GM19025 (cell line): ENCODE data around the gene ORAI3.
"Not testable (repeated sequence)": the region's sequence is repeated elsewhere in the genome, so short reads cannot be mapped to it uniquely, and the experiment has no call there.

ENCODE experiments used
- ATAC-seq: cut with Tn5 transposase; IDR thresholded peaks from one replicate; pipeline ENCODE4 v1.9.1; 2021; ENCODE audit warnings: mild to moderate bottlenecking, low read depth, moderate library complexity; ENCODE audit not compliant: unreplicated experiment

ORAI3 gene

DNA sequence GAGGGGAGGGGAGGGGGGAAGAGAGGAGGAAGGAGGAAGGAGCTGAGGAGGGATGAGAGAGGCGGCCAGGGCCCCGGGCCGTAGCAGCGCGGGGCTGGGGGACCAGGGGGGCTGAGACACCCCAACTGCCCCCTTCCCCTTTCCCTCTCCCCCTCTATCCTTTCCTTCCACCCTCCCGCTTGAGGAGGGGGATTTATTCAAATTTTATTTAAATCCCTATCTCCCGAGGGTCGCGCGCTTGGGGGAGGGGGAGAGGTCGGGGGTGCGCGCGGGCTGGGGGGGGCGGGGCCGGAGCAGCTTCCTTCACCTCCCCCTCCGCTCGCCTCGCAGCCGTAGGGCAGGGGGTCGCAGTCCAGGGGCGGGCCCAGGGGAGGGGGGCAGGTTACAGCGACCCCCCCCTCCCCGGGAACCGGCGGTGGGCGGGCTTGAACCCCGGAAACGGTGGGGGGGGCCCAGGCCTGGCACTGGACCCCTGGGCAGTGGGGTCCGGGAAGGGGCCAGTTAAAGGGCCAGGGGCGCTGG, 25.3 kb upstream of the ORAI3 start, which contains the start of gene FBXL19:
TSS of gene FBXL19 (plus strand) at position 19 of the 522 bp plus-strand sequence. CDS start 2,183 bp downstream, outside the sequence.
- no peak for ATAC-seq

DNA sequence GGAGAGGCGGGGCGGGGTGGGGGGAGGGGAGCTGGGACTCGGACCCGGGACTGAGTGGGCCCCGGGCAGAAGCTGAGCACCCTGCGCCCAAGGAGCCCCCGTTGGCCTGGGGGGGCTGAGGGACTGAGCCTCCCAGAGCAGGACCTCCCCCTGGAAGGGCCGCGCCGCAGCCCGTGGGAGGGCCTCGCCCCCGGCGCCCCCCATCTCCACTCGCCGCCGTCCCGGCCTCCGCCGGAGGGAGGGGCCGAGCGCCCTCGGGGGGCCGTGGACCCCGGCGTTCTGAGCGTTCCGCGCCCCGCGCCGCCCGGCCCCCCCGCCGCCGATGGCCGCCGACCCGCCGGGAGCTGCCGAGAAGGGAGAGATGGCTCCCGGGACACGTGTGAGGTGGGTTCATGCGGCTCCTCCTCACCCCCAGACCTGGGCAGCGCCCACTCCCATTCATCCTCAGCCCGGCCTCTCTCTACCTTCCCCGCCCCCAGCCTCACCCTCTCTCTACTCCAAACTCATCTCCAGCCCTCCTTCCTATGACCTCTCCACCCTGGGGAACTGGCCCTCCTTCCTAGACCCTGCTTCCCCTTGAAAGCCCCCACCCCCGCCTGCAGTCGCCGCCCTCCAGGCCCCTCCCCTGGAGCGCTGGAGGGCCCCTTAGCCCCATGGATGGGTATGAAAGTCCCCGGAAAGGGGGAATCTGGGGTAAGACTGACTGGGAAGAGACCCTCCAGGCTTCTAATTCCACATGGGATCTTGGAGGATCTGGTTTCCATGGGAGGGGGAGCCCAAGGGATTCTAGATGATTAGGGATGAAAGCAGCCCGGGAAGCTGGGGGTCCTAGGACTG, 24.6 kb upstream of the ORAI3 start:
- no peak for ATAC-seq

DNA sequence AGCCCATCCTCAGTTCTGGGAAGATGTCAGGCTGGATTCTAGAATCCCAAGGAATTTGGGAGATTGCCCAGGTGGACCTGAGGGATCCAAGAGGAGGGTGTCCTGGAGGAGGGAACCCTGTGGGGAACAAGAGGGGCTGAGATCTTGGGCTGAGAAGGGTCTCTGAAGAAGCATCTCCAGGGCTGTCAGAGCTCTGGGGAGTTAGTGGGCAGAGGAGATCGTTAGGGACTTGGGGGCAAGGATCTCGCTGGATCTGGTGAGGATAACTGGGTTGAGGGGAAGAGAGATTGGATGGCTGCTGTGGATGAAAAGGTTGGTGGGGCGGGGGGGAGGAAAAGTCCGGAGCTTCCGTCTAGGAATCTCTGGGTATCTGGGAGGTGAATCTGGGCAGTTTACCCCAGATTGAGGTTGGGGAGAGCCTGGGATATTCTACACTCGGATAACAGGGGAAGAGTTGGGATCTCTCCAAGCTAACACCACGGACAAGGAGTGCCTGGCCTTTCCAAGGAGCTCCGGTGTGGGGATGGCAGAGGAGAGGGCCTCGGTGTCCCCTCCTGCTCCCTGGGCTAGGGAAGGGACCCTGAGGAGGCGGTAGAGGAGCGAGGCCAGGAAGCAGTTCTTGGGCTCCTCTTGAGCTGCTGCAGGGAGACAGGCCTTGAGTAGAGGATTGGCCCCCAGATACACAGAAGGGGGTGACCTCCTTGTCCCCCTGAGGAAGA, 23.8 kb upstream of the ORAI3 start:
- ATAC-seq = no peak

DNA sequence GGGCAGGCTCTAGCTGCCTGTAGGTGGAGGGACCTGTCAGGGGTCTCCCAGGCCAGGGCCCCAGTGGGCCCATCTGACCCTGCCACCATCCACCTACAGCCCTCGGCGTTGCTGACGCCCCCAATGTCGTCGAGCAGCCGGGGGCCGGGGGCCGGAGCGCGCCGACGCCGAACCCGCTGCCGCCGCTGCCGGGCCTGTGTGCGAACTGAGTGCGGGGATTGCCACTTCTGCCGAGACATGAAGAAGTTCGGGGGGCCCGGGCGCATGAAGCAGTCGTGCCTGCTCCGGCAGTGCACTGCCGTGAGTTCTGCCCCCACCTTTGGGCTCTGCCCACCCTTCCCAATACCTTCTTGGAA, 23.3 kb upstream of the ORAI3 start:
- no peak for ATAC-seq

DNA sequence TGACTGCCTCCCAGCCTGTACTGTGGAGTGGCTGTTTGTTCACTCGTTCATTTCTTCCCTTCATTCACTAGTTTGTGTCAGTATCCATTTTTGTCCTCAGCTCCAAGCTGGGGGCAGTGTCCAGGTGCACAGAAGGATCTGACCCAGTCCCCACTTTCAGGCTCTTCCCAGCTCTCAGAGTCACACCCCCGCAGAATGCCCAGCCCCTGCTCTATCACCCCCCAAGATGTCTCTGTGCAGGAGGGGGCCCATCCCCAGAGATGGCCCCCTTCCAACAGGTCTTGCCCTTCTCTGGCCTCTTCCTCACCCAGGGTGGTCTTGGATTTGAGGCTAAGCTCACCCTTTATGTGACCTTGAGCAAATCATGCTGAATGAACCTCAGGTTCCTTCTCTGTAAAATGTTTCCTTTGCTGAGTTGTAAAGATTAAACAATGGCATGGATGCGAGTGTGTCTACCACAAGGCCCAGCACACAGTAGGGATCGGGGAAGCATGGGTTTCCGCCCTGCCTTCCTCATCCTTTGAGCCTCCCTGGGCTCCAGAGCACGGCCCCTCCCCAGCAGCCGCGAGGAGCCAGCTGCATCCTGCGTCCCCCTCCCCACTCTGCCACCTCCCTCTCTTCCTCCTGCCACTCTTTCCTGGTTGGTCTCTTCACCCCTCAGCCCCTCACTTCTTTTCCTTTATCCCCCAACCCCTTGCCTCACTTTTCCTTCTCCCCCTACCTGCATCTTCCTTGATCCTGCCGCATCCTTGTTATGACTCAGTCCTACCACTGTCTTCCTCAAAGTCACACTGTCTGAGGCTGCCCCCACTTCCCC, 22.7 kb upstream of the ORAI3 start:
- no peak for ATAC-seq

DNA sequence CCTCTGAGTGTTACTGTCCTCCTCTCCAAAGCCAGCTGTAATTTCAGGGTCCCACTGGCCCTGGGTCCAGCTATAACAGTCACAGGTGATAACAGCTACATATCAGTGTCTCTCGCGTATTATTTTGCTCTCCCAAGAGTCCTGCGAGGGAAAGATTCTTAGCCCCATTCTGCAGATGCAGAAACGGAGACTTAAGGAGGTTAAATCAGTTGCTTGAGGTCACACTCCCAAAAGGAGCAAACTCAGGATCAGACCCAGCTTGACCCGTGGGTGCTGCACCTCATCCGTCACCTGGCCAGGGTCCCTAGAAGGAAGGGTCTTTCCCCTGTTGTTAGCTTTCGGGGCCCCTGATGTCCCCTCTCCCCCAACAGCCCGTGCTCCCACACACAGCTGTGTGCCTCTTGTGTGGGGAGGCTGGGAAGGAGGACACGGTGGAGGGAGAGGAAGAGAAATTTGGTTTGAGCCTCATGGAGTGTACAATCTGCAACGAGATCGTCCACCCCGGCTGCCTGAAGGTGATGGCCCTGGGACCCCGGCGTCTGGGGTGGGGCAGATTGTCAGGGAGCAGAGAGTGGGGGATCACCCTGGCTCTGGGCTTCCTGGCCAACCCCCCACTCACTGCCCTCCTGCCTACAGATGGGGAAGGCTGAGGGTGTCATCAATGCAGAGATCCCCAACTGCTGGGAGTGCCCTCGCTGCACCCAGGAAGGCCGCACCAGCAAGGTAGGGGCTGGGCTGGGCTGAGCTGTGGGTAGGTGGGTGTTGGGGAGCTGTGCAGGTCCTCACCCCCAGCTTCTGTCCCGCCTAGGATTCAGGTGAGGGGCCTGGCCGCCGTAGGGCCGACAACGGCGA, 21.7 kb upstream of the ORAI3 start:
- ATAC-seq = no peak

DNA sequence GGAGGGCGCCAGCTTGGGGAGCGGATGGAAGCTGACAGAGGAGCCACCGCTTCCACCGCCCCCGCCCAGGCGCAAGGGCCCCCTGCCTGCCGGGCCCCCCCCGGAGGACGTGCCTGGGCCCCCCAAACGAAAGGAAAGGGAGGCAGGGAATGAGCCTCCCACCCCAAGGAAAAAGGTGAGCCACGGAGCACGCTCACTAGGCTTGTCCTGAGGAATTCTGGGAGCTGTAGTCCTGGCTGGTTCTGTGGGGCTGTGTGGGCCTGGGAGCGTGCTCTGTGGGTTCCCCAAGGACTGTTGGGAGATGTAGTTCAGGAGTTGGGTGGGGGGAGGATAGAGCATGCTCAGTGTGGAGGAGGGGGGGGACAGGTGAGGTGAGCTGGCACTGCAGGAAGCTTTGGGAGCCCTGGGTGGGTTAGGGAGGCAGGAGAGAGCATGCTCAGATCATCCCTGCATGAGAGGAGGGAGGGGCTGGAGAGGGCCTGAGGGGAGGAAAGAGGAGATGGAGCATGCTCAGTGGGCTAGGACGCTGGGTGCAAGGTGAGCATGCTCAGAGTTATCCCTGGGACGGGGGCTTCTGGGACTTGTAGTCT, 21.0 kb upstream of the ORAI3 start:
- no peak for ATAC-seq

DNA sequence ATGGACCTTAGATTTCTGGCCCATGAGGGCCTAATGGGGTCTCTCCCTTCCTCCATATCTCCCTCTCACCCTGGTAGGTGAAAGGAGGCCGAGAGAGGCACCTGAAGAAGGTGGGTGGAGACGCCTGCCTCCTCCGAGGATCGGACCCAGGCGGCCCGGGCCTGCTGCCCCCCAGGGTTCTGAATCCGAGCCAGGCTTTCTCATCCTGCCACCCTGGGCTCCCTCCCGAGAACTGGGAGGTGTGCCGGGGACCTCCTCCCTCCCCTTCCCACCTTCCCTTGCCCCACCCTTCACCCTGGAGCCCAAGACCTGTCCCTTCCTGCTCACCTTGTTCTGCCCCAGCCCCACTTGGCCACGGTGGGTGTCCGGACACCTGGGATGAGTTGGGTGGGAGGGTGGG, 20.5 kb upstream of the ORAI3 start:
- no peak for ATAC-seq

DNA sequence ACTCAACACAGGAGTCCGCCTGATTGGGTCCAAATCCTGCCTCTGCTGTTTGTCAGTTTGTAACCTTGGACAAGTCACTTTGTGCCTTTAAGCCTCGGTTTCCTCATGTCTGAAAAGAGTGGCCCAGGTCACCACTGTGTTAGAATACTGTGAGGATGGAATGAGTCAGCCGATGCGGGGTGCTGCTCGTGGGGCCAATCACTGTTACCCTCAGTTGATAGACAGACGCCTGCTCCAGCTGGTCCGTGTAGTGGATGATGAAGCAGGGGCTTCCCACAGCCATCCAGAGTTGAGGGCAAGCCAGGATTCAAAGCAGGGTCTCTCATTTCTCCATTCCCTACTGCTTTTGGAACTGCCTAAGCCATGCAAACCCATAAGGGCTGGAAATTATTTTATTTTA, 19.7 kb upstream of the ORAI3 start:
- no peak for ATAC-seq

DNA sequence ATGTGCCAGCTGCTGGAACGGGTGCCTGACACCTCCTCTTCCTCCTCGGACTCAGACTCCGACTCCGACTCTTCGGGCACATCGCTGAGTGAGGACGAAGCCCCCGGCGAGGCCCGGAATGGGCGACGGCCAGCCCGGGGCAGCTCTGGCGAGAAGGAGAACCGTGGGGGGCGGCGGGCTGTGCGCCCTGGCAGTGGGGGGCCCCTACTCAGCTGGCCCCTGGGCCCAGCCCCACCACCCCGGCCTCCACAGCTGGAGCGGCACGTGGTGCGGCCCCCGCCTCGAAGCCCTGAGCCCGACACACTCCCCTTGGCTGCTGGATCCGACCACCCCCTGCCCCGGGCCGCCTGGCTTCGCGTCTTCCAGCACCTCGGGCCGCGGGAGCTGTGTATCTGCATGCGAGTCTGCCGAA, 18.7 kb upstream of the ORAI3 start:
- ATAC-seq = no peak

DNA sequence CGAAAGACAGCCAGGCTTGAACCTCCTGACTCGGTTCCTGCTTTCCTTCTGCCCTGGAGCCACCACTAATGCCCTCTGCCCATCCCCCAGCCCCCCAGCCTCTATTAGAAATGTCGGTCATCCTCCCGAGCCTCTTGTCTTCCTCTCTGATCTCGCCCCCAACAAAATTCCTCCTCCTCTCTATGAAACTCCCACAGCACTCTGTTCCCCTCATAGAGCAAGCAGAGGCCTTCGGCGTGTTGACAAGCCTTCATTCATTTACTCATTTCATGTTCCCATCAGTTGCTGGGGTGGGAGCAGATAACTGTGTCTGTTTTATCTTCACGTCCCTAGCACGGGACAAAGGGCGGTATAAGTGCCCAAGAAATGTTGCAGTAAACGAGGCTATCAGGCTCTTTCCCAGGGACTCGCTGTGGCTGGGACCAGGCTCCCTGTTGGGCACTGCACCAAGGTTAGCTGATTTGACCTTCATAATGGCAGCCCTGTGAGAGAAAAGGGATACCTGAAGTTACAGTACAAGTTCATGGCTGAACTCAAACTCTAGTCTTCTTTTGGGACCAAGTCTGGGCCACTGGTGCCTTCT, 17.7 kb upstream of the ORAI3 start:
- no peak for ATAC-seq

DNA sequence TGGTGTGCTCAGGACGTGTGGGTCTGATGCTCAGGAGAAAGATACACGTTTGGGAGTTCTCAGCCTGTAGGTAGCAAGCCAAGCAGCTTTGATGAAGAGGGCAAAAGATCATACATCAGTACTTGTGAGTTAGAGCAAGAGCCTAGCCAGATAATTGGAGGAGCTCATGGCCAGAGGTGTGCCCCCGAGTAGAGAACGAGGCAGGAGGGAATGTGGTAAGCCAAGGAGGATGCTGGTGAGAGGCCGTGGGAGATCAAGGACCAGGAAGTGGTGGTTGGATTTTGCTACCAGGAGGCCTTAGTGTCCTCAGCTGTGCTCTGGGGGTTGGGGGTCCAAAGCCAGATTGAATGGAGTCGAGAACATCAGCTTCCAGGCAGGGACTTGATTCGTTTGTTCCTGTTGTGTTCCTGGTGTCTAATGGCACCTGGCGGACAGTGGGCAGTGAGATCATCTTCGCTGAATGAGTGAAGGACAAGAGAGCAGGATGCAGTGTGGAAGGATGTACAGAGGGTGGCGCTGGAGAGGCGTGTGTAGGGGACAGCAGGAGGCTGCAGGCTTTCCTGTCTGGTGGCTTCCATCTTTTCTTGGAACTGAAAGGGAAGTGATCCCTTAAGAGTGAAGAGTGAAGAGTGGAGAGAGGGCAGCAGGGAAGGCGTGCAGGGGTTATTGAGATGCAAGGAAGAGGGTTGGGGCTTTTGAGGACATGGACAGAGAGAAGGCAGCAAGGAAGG, 13.9 kb upstream of the ORAI3 start:
- ATAC-seq = no peak

DNA sequence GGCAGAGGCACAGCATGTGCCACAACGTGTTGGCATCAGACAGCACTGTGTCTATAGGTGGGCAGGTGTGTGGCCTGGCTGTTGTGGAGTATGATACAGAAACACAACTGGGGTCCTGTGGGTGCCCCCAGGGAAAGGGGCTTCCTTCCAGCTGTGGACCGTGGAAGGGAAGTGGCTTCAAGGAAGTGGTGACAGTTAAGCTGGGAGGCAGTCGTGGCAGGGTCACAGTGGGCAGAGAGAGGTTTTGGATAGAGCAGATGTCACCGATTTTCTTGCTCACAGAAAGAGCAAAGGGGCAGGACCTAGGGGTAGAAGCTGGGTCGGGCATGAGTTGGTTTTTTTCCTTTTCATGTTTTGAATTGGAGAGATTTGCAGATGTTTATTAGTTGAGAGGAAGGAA, 11.2 kb upstream of the ORAI3 start:
- ATAC-seq = no peak

DNA sequence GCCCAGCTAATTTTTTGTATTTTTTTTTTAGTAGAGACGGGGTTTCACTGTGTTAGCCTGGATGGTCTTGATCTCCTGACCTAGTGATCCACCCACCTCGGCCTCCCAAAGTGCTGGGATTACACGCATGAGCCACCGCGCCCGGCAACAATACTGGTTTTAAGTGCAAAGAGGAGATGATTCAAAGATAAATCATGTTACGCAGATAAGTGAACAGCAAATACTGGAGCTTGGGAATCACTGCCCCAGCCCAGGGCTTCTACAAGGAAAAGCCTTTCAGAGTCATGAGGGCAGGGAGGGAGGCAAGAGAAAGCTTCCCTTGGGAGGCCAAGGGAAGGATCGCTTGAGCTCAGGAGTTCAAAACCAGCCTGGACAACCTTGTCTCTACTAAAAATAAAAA, 9.3 kb upstream of the ORAI3 start:
- not testable (repeated sequence) for ATAC-seq

DNA sequence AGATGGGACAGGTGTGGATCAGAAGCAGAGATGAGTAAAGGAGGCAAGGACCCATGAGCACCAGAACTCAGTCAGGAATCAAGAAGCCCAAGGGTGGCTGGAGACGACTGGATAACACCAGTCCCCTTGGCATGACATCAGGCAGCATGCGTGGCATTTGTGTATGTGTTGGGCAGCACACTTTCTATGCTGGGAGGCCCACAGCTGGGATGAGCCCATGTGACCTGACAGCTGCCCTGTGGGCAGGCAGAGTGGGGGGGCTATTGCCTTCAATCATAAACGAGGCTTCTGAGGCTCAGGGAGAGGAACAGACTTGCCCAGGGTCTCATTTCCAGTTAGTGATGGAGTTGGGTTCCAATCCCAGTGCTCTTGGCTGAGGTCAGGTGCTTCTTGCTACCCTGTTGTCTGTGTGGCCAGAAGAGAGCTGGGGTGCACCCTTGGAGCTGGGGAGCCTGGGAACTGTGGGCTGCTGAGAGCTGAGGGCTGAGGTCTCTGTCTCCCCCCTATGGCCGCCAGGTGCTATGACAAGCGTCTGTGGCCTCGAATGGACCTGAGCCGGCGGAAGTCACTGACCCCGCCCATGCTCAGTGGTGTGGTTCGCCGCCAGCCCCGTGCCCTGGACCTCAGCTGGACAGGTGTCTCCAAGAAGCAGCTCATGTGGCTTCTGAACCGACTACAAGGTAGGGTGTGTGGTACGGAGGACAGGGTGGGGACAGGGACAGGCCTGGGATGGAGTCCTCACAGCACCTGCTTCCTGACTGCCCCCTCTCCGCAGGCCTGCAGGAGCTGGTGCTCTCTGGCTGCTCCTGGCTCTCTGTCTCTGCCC, 7.1 kb upstream of the ORAI3 start:
- ATAC-seq = peak; percentile 87

DNA sequence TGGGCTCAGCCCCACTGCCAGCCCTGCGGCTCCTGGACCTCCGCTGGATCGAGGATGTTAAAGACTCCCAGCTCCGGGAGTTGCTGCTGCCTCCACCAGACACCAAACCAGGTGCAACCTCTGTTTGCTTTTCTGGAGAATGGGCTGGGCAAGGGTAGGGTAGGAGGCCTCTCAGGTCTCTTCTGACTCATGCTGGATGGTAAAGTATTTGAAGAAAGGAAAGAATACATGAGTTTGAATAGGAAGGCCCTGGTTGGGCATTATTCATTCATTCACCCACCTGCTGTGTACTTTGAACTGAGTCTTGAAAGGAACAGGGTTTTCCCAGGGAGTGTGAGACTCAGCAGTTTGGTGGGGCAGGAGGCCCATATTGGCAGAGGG, 6.5 kb upstream of the ORAI3 start:
- ATAC-seq = no peak

DNA sequence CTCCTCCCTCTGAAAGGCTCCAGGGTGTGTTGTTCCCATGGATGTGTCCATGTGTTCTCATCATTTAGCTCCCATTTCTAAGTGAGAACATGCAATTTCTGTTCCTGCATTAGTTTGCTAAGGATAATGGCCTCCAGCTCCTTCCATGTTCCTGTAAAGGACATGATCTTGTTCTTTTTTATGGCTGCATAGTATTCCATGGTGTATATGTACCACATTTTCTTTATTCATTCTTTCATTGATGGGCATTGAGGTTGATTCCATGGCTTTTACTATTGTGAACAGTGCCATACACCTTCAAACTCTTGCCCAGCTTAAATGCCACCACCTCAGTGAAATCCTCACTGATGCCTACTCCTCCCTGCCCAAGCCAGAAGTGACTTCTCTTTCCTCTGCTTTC, 4.5 kb upstream of the ORAI3 start:
- no peak for ATAC-seq
